HG02798 (cell line): ENCODE measurements around the gene ADARB2.
"Not testable (repeated sequence)": the region's sequence is repeated elsewhere in the genome, so short reads cannot be mapped to it uniquely, and the experiment has no call there.

ENCODE experiments used
- ATAC-seq: cut with Tn5 transposase; IDR thresholded peaks from one replicate; pipeline ENCODE4 v1.9.1; 2021; ENCODE audit warnings: mild to moderate bottlenecking; ENCODE audit not compliant: unreplicated experiment, poor library complexity

ADARB2 gene

DNA sequence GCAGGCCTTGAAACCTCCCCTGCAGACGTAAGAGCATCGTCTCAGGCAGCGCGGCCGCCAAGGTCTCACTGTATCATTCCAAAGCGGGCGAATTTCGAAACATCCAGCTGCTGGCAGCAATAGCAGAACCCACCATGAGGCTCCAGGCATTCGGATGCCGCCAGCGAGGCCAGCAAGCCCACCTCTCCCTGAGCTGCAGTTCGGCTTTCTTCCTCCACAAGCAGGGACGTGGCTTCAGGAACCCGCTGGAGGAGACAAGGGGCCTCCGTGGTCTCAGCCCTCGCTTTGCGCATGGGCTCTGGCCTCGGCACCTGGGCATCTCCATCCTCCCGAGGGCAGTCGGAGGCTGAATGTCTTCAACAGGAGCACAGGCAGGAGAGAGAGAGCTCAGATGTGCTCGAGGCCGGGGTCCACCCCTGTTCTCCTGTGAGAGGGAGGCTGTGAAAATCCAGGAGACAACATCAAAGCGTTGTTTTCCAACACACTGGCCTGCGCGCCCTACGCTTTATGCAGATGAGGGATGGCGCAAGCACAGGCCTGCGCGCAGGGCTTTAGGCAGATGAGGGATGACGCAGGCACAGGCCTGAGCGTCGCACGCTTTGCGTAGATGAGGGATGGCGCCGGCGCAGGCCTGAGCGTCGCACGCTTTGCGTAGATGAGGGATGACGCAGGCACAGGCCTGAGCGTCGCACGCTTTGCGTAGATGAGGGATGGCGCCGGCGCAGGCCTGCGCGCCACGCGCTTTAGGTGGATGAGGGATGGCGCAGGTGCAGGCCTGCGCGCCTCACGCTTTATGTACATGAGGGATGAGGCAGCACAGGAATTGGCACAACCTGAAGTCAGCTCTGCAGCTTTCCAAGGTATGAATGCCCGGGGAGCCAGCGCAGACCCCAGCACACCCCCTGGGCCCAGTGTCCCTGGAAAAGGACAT lies 577.9 kb downstream of the ADARB2 start:
- no peak for ATAC-seq

DNA sequence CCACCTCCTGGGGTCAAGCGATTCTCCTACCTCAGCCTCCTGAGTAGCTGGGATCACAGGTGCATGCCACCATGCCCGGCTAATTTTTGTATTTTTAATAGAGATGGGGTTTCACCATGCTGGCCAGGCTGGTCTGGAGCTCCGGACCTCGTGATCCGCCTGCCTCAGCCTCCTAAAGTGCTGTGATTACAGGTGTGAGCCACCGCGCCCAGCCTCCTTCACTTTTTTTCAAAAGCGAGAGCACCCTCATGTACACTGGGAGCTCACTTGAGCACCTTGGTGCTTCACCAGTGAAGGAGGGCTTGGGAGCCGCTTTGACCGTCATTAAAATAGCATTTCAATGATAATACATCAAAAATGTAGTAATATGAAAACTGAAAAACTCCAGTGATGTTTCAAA lies 578.8 kb downstream of the ADARB2 start:
- ATAC-seq = not testable (repeated sequence)

DNA sequence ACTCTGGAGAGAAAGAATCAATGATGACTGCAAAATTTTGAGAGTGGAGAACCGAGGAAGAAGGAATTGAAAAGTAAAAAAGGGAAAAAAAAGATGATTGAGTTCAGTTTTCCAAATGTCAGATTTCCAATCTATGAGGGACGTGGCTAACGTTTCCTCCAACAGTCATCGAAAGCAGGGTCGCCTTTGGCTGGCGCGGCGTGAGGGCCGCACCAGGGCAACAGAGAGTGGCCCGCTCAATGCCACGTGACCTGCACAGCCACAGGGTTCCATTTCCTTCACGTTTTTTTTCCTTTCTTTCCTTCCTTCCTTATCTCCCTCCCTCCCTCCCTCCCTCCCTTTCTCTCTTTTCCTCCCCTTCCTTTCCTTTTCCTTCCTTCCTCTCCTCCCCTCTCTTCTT lies 579.3 kb downstream of the ADARB2 start:
- ATAC-seq = no peak

DNA sequence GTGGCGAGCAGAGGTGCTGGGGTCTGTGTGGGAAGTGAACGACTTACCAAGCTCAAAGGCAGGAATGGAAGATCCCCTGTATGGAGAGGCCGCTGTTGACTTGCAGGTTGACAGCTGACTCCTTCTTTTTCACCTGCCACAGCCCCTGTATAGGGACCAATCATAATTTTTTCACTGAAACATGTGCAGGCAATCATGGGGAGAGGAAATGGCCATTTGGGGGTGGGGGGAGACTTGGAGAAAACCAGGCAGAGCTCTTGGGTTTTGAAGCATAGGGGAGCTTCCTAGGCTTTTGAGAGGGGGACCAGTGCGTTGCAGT lies 579.8 kb downstream of the ADARB2 start:
- no peak for ATAC-seq

DNA sequence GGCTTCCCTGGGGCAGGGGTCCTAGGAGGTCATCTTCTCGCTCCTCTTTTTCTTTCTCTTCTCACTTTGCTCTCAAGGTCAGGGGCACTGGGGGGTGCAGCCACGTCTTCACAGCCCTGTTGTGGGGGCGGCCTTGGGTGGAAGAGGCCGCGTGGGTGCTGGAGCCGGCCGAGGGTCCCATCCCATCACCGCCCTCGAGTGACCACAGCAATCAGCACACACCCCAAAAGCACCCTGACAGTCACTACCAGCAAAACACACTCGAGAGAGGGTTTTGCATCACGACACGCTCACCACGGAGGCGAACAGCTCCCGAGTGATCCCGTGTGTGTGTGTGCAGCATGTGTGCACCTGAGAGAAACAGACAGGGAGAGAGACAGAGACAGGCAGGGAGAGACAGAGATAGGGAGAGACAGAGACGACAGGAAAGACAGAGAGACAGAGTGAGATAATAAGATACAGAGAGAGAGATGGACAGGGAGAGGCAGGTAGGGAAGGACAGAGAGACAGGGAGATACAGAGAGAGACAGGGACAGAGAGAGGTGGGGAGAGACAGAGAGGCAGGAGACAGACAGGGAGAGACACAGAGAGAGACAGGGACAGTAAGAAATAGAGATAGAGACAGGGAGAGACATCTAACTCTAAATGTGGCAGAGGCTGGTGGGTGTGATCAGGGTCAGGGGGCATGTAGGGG lies 580.3 kb downstream of the ADARB2 start:
- ATAC-seq = no peak

DNA sequence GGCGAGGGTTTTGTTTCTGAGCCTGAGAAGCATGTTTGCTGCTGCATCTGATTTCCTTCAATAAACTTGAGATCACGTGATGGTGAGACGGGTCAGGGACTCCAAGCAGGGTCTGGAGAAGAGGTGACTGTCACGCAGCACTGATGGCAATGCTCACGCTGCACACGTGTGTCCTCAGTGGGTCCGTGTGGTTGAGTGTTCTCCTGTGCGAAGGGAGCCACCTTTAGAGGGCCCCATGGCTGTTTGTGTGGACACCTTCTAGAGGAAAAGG lies 580.8 kb downstream of the ADARB2 start:
- ATAC-seq = no peak

DNA sequence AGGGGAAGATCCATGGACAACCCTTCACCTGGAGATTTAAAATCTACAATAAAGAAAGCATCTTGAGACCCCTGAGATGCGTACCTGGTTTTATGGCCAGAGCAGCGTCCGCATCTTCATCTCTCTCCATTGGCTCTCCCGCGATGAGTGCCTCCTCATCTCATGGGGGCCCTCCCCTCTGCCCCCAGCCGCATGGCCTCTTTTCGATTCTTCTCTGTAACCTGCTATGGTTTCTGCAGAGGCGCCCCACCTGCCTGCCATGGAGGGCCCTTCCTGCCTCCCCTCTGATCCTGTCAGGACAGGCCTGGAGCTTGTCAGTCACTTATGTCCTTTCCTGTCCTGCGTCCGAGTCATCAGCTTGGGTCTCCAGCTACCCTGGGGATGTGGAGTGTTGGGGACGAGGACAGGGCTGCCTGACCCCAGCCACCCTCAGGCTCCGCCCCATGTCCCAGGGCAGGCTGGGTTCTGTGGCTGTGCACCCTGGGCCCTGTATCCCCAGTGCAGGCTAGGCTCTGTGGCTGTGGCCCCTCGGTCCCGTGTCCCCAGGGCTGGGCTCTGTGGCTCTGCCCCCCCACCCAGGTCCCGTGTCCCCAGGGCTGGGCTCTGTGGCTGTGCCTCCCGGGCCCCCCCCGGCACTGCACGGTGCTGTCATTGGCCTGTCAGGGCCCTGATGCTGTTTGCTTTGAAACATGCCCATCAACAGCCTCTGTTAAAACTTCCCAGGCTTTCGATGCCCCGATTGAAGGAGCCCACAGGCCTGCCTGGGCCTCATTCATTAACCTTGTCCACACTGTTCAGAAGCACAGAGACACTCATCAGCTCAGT lies 581.3 kb downstream of the ADARB2 start:
- ATAC-seq = no peak

DNA sequence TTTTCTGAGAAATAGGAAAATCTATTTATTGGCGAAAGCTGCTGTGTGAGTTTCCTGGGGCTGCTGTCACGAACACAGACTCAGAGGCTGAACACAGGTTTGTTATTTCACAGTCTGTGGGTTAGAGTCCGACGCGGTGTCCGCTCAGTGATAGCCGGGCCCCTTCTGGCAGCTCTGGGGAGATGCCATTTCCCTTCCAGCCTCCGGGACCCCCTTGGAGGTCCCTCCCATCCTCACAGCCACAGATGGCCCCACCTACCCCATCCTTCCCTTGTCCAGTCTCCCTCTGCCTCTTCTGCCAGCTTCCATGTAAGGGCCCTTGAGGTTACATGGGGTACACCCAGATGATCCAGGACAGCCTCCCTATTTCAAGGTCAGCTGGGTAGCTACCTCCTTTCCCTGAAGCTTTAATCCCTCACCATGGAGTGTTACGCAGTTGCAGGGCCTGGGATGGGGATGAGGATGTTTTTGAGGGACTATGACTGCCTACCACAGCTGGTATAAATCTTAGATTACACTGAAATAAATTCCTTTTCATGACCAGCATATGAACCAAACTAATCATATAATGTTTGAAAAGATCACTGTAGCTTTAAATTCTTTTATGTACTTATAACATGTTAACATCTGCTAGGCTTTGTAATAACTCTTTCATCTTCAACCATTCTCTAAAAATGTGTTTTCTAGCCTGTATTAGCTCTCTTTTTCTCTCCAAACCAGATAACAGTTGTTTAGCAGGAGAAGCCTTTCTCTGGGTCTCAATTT lies 582.6 kb downstream of the ADARB2 start:
- ATAC-seq = no peak

DNA sequence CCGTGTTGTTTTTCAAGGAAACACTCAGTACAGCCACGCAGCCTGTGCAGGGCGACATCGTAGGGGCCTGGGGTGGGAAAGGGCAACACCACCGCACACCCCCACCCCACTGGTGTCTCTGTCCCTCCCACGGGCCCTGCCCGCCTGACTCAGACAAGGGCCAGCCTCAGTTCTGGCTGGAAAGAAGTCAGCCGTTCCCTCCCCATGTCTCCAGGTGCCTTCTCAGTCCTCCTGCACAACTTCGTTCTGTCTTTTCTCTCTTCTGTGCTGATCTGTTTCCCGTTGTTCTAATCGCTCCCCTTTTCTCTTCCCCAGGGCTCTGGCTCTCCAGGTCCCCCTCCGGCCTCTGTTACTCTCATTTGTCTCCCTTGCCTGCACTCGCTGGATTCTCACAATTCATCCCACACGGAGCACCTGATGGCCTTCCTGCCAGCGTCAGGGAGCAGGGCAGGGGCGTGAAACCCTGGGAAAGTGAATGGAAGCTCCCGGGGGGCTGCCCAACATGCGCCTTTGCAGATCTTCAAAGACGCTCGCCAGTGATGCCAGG lies 583.4 kb downstream of the ADARB2 start:
- no peak for ATAC-seq

DNA sequence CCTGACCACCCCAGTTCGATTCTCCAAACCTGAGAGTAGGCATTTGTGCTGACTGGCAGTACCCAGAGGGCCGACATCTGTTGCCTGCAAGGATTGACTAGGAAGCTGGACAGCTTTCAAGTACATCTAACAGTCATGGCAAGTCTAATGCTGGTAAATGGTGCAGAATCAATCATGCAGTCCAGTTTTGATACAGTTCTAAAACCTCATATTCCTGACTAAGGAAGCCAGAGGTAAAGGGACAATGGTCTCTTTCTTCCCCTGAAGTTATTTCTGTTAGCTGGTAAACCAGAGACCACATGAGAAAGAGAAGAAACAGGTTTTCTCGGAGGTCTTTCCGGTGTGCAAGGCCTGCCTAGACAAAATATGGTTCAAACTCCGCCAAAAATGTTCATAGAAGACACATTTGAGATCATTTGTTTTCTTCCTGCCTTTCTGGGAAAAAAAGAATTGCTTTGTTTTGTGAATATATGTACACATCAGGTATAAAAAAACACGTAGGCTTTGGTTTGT lies 584.0 kb downstream of the ADARB2 start:
- ATAC-seq = no peak

DNA sequence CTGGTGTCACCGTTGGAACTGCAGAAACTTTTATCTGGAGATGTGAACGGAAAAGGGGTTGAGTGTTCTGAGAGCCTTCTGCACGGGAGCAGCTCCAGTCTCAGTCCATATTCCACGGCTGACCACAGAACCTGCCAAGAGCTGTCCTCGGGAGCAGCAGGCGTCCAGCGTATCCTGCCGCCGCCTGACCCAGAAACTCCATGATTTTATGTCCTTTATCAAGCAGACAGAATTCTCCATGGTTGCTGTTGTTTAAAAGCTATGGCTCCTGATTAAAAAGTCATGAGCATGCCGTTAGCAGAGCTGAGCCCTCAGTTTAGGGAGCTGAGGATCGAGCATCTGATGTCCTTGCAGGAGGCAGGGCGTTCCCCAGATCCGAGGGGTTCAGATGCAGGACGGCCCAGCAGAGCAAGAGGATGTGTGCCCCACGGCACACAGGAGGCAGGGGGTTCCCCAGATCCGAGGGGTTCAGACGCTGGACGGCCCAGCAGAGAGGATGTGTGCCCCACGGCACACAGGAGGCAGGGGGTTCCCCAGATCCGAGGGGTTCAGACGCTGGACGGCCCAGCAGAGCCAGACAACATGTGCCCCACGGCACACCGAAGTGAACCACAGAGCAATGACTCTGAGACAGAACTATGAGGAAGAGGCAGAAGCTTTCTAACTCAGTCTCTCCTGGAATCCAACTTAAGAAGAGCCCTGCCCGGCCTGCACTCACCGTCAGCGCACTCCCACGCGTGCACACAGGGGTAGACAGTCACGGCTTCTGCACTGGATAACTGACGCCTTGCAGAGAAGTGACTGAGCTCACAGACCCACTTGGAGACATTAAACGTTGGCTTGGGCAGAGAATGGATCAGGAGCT lies 584.7 kb downstream of the ADARB2 start:
- ATAC-seq = no peak

DNA sequence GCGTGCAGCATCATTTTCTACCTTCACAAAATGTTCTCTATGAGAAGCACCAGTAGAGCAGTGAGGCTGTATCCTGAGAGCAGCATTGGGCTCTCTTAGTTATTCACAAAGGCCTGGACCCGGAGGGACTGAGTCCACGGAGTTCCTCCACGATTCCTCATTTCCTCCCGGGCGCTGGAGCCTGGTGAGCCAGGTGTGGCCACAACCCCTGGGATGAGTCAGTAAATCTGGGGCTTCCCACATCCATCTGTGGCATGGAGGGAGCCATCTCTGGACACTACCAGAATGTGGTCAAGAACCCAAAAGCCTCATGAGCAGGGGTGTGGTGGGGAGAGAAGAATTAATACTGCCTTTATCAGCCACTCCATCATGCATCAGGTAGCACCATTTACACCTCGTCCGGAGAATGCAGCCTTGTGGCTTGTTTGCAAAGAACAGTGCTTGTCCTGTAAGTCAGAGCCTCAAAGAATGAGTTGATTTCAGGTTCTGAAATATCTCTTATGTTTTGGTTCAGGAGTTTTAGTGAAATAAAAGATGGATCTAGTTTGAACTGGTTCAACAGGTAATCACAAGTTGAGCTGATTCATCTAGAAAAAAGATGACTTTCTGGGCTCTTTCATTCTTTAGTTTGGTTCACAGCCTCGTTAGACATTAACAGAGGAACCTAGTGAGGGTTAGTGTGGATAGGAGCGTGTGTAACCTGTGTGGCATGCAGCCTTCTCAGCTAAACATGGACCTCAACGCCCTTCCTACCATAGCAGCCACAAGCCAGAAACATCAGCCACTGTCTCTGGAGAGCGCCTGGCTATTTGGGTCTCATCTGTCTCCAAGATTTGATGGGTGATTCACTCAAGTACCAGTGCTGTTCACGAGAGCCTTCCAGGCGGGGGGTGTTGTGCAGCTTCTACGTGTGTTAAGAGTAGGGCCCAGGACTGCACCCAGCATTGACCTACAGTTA lies 586.0 kb downstream of the ADARB2 start:
- ATAC-seq = no peak

DNA sequence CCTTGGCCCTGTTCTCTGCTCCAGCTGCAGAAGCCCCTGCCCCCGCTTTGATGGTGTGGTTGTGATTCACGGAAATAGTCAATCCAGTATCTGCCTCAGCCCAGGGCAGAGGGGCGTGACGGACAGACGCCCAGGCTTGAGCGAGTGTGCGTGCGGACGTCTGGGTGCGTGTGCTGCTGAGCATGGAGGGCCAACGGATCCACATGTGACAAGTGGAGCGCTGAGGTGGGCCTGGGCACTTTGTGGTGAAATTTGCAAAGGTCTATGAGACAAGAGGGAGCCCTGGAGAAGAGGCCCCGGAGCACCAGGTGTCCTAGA lies 586.7 kb downstream of the ADARB2 start:
- no peak for ATAC-seq

DNA sequence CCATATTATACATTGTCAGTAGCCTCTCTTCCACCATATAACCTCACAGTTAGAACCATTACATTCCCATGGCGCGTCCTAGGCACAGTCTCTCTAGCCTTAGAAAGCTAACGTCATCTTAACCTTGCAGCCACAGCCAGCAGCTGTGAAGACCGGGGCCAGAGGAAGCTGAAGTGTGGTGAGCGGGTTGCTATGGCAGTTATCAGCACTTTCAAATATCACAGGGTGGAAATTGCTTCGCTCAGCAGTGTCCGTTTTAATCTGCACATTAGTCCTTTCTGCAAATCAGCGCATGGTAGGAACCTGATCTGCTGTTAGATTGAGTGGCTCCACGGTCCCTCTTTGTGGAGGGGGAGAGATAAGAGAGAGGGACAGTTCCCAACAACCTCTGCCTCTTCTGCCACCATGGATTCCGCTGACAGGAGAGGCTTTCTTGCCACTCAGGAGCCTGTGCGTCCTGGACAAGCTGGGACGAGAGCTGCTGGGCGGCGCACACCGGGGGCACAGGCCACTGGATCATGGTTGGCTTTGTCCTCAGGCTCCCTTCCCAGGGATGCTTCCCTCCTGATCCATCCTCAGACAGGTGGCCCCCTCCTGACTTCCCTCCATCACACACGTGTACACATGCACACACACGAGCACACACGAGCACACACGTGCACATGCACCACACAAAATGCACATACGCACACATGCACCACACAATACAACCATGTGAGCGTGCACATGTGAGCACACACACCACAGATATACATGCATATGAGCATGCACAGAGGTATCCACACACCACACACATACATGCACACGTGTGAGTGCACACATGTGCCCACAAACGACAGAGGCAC lies 587.3 kb downstream of the ADARB2 start:
- no peak for ATAC-seq

DNA sequence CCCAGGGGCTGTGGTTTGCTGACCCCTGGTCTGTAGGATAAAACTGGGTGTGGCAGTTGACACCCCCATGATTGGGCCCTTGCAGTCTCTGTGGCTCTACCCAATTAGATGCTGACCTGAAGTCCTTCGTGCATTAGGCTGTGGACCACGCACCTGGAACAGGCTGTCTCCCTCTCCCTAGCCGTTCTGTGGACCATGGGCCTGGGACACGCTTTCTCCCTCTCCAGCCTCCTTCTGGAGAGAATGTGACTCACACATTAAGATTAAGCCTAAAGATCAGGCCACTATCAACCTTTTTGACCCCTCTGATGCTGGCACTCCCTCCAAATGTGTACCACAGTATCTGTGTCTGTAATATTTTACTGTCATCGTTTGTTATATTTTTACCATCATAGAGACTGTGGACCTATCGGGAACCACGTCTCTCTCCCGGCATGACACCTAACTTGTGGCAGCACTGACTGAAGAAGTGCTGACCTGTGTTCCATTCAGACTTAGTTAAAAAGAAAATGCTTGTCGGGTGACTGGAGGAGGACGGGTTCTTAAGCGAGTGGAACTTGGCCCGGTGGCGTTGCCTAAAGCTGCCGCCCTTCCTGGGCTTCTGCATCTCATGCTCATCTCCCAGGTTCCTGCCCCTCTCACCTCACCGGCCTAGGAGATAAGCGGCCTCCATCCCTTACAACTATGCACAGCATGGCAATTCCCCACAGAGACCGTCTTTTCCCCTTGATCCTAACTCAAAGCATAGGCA lies 588.3 kb downstream of the ADARB2 start:
- ATAC-seq = no peak

DNA sequence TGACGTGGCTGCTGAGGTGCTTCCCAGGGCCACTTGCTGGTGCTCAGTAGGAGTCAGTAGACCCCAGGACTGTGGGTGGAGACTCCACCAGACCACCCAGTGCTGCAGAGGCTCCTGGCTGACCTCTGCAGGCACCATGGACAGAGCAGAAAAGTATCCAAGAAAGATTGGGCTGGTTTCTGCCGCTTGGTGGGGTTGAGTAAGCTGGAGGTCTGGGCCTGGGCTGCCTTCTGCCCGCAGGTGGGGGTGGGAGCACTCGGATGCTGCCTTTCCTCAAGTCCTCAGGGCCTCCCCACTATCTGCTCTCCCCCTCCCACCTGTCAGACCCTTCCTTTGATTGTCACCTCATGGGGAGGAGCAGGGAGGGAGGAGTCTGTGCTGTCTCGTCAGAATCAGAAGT lies 589.5 kb downstream of the ADARB2 start:
- ATAC-seq = no peak

DNA sequence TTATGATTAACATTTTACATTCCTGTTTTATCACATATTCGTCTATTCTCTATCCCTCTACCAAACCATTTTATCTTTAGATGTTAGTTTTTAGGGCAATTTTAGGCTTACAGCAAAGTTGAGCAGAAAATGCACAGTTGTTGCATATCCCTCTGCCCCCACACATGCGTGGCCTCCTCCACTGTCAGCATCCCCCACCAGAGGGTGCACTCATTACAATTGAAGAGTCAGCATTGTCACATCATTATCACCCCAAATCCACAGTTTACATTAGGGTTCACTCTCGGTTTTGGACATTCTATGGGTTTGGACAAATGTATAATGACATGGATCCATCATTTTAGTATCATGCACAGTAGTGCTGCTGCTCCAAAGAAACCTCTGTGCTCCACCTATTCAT lies 594.7 kb downstream of the ADARB2 start:
- ATAC-seq = no peak
